ENCODE data around the gene CLDN15. TPM values are rescaled to one million over a fixed set of nuclear protein-coding genes. Genes with fewer than 3 reads are reported as not detected.

The CLDN15 gene
- total RNA-seq, 4 donors from 2014 or later: 6.7 to 19.8 (median 12.5) TPM

DNA sequence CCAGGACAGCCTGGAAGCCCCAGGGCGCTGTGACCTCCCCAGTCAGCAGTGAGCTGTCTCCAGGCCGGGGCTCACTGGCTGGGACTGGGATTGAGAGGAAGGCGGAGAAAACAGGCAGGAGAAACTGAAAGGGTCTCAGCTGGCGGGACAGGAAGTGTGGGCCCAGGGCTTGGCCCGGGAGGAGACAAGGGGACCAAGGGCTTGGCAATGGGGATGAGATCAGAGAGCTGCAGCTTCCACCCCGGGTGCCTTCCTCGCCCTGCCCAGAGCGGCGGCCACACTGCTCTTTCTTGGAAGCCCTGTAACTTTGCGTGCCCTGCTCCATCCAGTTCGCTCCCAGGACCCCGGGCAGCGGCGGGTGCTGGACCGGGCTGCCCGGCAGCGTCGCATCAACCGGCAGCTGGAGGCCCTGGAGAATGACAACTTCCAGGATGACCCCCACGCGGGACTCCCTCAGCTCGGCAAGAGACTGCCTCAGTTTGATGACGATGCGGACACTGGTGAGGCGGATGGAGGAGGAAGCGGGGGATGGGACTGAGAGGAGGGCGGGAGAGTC lies 15.2 kb downstream of the CLDN15 start:
- no peak overlapping the region for H3K4me3 ChIP-seq
- WGBS: 88% methylated on average over 20 of the region's 27 CpGs
- DNase-seq (ENCODE audit: low spot score in 2 of 2): no peak
- H3K9me3 ChIP-seq: no peaks in the 10 kb centered on the region
- H3K27ac ChIP-seq: no peak overlapping the region
- H3K36me3 ChIP-seq: peaks cover 44% of the 10 kb centered on the region
- H3K27me3 ChIP-seq: no peaks in the 10 kb centered on the region
- peaks cover 15% of the 10 kb centered on the region for H3K4me1 ChIP-seq
- TF ChIP-seq, protein P1, sequence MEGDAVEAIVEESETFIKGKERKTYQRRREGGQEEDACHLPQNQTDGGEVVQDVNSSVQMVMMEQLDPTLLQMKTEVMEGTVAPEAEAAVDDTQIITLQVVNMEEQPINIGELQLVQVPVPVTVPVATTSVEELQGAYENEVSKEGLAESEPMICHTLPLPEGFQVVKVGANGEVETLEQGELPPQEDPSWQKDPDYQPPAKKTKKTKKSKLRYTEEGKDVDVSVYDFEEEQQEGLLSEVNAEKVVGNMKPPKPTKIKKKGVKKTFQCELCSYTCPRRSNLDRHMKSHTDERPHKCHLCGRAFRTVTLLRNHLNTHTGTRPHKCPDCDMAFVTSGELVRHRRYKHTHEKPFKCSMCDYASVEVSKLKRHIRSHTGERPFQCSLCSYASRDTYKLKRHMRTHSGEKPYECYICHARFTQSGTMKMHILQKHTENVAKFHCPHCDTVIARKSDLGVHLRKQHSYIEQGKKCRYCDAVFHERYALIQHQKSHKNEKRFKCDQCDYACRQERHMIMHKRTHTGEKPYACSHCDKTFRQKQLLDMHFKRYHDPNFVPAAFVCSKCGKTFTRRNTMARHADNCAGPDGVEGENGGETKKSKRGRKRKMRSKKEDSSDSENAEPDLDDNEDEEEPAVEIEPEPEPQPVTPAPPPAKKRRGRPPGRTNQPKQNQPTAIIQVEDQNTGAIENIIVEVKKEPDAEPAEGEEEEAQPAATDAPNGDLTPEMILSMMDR (IDR thresholded peaks at IDR 0.05): no peak
- TF ChIP-seq POLR2AphosphoS5 (IDR thresholded peaks at IDR 0.05): no peak
- TF ChIP-seq POLR2A (IDR thresholded peaks at IDR 0.05): no peak
- TF ChIP-seq EP300 (IDR thresholded peaks at IDR 0.05): no peak

DNA sequence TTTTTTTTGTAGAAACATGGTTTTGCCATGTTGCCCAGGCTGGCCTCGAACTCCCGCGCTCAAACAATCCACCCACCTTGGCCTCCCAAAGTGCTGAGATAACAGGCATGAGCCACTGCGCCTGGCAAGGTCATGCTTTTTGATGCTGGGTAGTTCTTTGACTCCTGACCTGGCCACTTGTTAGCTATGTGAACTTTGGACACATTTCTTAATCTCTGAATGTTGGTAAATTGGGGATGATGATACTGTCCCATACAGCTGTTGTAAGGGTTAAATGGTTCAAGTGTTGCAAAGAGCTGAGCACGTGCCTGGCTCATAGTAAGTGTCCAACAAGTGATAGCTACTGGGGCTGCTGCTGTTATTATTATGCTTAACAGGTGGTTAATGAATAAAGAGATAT lies 17.3 kb downstream of the CLDN15 start:
- no peak overlapping the region for H3K27ac ChIP-seq
- H3K9me3 ChIP-seq: no peaks in the 10 kb centered on the region
- TF ChIP-seq EP300 (IDR thresholded peaks at IDR 0.05): no peak
- TF ChIP-seq, protein P1 (IDR thresholded peaks at IDR 0.05): no peak
- TF ChIP-seq POLR2AphosphoS5 (IDR thresholded peaks at IDR 0.05): no peak
- TF ChIP-seq POLR2A (IDR thresholded peaks at IDR 0.05): no peak
- no peak overlapping the region for H3K4me3 ChIP-seq
- peaks cover 33% of the 10 kb centered on the region for H3K4me1 ChIP-seq
- 87% methylated on average over 5 of the region's 5 CpGs for WGBS
- DNase-seq (ENCODE audit: low spot score in 2 of 2): no peak
- no peaks in the 10 kb centered on the region for H3K27me3 ChIP-seq
- H3K36me3 ChIP-seq: peaks cover 30% of the 10 kb centered on the region

DNA sequence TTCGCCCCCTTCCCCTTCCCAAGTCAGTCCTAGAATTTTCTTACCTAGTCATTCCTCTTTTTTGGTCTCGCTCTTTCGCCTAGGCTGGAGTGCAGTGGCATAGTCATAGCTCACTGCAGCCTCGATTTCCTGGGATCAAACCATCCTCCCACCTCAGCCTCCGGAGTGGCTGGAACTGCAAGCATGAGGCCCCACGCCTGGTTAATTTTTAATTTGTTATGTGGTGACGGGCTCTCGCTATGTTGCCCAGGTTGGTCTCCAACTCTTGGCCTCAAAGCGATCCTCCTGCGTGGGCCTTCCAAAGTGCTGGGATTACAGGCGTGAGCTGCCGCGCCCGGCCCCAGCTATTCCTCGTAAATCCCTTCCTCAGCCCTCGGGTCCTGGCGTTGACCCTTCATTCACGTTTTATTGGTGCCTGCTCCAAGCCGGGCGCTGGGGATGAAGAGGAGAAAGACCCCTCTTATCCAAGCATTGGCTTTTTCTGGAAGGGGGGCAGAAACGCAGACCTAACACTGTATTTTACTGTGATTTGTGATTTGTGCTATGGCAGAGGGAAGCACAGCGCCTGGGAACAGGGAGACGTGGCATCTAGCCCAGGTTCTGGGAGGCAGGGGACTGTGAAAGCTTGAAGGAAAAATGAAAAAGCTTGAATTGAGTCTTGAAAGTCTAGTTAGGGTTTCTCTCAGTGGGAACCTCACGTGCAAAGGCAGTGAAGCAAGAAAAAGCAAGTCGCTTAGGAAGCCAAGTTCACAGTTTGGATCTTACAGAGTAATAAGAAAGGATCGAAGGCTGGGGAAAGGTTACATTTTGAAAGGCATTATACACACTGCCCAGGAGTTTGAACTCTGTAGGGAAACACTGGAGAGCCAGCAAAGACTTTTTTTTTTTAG lies 19.1 kb downstream of the CLDN15 start:
- WGBS: 7% methylated on average over 26 of the region's 26 CpGs
- peaks cover 39% of the 10 kb centered on the region for H3K4me1 ChIP-seq

DNA sequence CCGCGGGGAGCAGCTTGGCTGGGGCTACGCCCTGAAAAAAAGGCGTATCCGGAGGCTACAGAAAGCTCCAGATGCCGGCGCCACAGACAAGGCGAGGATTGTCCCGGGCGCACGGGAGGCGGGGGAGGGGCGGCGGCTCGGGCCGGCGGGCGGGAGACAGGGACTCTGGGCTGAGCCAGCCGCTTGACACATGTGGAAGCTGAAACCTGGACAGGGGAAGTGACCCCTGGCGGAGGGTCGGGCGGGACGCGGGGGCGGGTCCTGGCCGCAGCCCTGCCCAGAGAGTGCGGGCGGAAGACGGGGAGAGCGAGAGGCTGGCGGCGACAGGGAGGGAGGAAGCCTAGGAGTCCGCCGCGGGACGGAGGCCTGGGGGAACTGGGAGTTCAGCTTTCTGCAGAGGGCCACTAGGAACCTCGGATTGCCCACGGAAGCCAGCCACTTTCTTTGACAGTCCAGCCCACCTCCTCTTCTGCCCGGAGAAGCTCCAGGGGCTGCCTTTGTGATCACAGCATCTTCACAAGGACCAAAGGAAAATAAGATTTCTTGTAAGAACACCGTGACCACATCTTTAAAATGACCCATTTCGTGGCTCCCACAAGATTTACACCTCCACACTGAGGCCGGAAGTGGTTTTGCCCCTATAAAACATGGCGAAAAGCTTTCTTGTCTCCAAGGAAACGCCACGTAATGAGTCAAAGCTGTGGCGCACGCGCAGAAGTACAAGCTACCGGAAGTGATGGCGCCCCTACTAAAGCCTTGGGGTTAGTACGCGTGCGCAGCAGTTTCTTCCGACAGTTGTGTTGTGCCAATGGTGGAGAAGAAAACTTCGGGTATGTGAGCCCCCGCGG lies 20.0 kb downstream of the CLDN15 start, which contains the start of the genes PLOD3 and ZNHIT1:
Gene PLOD3 (minus strand): TSS at position 194 of the 848 bp plus-strand sequence. CDS start 307 bp downstream, outside the sequence.
Gene ZNHIT1 (plus strand): TSS at position 778 of the 848 bp plus-strand sequence. CDS start 31 bp downstream, at position 809.
- TF ChIP-seq EP300 (IDR thresholded peaks at IDR 0.05): no peak
- peaks cover 24% of the 10 kb centered on the region for H3K36me3 ChIP-seq
- peak within 1 kb of the TSS; percentile 80 for H3K27ac ChIP-seq
- WGBS: under 1% methylated on average over 35 of the region's 57 CpGs
- peak within 1 kb of the TSS; percentile 69 for H3K4me3 ChIP-seq
- H3K9me3 ChIP-seq: no peaks in the 10 kb centered on the region
- no peaks in the 10 kb centered on the region for H3K27me3 ChIP-seq
- H3K4me1 ChIP-seq: peaks cover 39% of the 10 kb centered on the region
- DNase-seq (ENCODE audit: low spot score in 2 of 2): peak; percentile 97 to 98

More for the DNA sequence above, 19.1 kb downstream of the CLDN15 start:
- H3K4me3 ChIP-seq: peak overlapping the region; percentile 69
- no peaks in the 10 kb centered on the region for H3K27me3 ChIP-seq
- peaks cover 26% of the 10 kb centered on the region for H3K36me3 ChIP-seq
- no peak for TF ChIP-seq EP300 (IDR thresholded peaks at IDR 0.05)
- no peak for TF ChIP-seq POLR2A (IDR thresholded peaks at IDR 0.05)
- no peak for TF ChIP-seq POLR2AphosphoS5 (IDR thresholded peaks at IDR 0.05)
- TF ChIP-seq, protein P1 (IDR thresholded peaks at IDR 0.05): no peak
- peak overlapping the region; percentile 80 for H3K27ac ChIP-seq
- no peaks in the 10 kb centered on the region for H3K9me3 ChIP-seq
- DNase-seq (ENCODE audit: low spot score in 2 of 2): no peak

DNA sequence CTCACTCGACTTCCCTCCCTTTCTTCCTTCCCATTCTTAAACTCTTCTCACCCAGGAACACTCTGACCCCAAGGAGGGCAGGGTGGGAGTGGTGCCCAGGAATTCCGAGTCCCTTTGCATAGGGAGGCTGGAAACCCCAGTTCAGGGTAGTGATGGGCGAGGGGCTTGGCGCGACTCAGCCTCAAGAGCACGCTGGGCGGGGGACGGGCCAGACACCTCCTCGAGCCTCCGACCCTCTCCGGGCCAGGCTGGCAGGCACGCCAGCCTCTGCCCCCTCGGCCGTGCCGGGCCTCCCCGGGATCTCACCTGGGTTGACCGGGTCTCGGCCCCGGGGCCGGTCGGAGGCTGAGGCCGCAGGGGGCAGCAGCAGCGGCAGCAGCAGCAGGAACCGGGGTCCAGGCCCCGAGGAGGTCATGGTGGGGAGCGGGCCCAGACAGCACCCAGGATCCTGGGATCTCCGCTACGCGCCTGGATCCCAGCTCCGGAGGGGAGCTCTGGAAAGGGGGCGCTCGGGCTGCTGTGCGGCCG lies 20.7 kb downstream of the CLDN15 start:
- Histone ChIP-seq H3K4me1 (peaks cover 39% of the 10 kb centered on the region), H3K9me3 (no peaks in the 10 kb centered on the region)
- WGBS: 0% methylated on average over 9 of the region's 34 CpGs

More for the DNA sequence above, 20.7 kb downstream of the CLDN15 start:
- H3K27ac ChIP-seq: peak overlapping the region; percentile 80
- DNase-seq (ENCODE audit: low spot score in 2 of 2): no peak
- TF ChIP-seq EP300 (IDR thresholded peaks at IDR 0.05) (no peak), POLR2AphosphoS5 (IDR thresholded peaks at IDR 0.05) (no peak), POLR2A (IDR thresholded peaks at IDR 0.05) (no peak)
- TF ChIP-seq, protein P1 (IDR thresholded peaks at IDR 0.05): no peak
- H3K4me3 ChIP-seq: peak overlapping the region; percentile 69
- peaks cover 28% of the 10 kb centered on the region for H3K36me3 ChIP-seq
- no peaks in the 10 kb centered on the region for H3K27me3 ChIP-seq

All from suprapubic skin (tissue), 4 donors.